CD14-positive monocyte (primary cell): ENCODE data around the gene NUP214. TPM values are rescaled to one million over a fixed set of nuclear protein-coding genes. Genes with fewer than 3 reads are reported as not detected.

Source experiments
- DNase-seq, 3 donors: peaks; one replicate each; pipeline ENCODE4 v3.0.0-alpha.2; 2011 to 2022
- H2AFZ ChIP-seq: 2 replicates; pipeline ENCODE4 v1.6.0; 2012; ENCODE audit warnings: mild to moderate bottlenecking, low read depth, low read length, inconsistent platforms; ENCODE audit not compliant: insufficient read depth, poor library complexity, severe bottlenecking
- H3K27ac ChIP-seq, 2 donors: 1 replicate in 1 of 2; 2 replicates in 1 of 2; pipeline ENCODE4 v1.5.1; 2012 to 2013; ENCODE audit warnings: low read length in 2 of 2, control low read depth in 1 of 2, inconsistent platforms in 1 of 2, low read depth in 1 of 2, mild to moderate bottlenecking in 1 of 2
- H3K27me3 ChIP-seq, 2 donors: one replicate each; pipeline versions ENCODE4 v1.6.0 to v1.6.1; 2011 to 2013; ENCODE audit warnings: low read length in 2 of 2; ENCODE audit not compliant: control insufficient read depth in 2 of 2, insufficient read depth in 2 of 2
- H3K36me3 ChIP-seq, 2 donors: replicated peaks in 1 of 2; 1 replicate in 1 of 2; 2 replicates in 1 of 2; pipeline versions ENCODE4 v1.5.1 to v1.6.1; 2012 to 2013; ENCODE audit warnings: low read length in 2 of 2, control low read depth in 1 of 2, inconsistent platforms in 1 of 2, mild to moderate bottlenecking in 1 of 2; ENCODE audit not compliant: insufficient read depth in 2 of 2, control insufficient read depth in 1 of 2
- H3K4me1 ChIP-seq, 2 donors: 1 replicate in 1 of 2; 2 replicates in 1 of 2; pipeline versions ENCODE4 v1.5.1 to v1.6.1; 2012 to 2013; ENCODE audit warnings: low read length in 2 of 2, control low read depth in 1 of 2, inconsistent platforms in 1 of 2, mild to moderate bottlenecking in 1 of 2, moderate library complexity in 1 of 2; ENCODE audit not compliant: insufficient read depth in 2 of 2, control insufficient read depth in 1 of 2
- H3K4me2 ChIP-seq: replicated peaks from 2 replicates; pipeline ENCODE3; 2012; ENCODE audit warnings: low read length, moderate library complexity, mild to moderate bottlenecking; ENCODE audit not compliant: poor library complexity, severe bottlenecking; ENCODE audit errors: extremely low read depth
- H3K4me3 ChIP-seq, 3 experiments: fragments of 200-600 bp in 1 of 3; sonication (generic) in 1 of 3; replicated peaks in 1 of 3; 1 replicate in 2 of 3; 2 replicates in 1 of 3; pipeline ENCODE4 v1.5.1; 2011 to 2013; ENCODE audit warnings: low read length in 3 of 3, mild to moderate bottlenecking in 3 of 3, control low read depth in 2 of 3, low read depth in 2 of 3, inconsistent platforms in 1 of 3, moderate library complexity in 1 of 3
- H3K79me2 ChIP-seq: 2 replicates; pipeline ENCODE4 v1.6.0; 2012; ENCODE audit warnings: mild to moderate bottlenecking, control low read depth, inconsistent platforms, low read length, moderate library complexity; ENCODE audit not compliant: insufficient read depth
- H3K9ac ChIP-seq: 2 replicates; pipeline ENCODE4 v1.6.0; 2017; ENCODE audit warnings: low read length, mild to moderate bottlenecking; ENCODE audit not compliant: insufficient read depth, poor library complexity, severe bottlenecking
- H3K9me3 ChIP-seq, 2 donors: replicated peaks in 1 of 2; 1 replicate in 1 of 2; 2 replicates in 1 of 2; pipeline versions ENCODE4 v1.5.1 to v1.6.1; 2012 to 2013; ENCODE audit warnings: low read length in 2 of 2, control low read depth in 1 of 2; ENCODE audit not compliant: control insufficient read depth in 1 of 2, insufficient read depth in 1 of 2
- H4K20me1 ChIP-seq: 2 replicates; pipeline ENCODE4 v1.6.0; 2012; ENCODE audit warnings: mild to moderate bottlenecking, low read length, control low read depth, moderate library complexity; ENCODE audit not compliant: insufficient read depth
- H3K27ac Mint-ChIP-seq, 7 donors: one replicate each; pipeline ENCODE4 v1.8.0; 2020; ENCODE audit warnings: mild to moderate bottlenecking in 7 of 7, mixed read lengths in 7 of 7, moderate library complexity in 6 of 7, inconsistent platforms in 2 of 7
- H3K27me3 Mint-ChIP-seq, 3 donors: one replicate each; pipeline ENCODE4 v1.8.0; 2021 to 2022; ENCODE audit warnings: low read depth in 3 of 3, mild to moderate bottlenecking in 3 of 3, mixed read lengths in 3 of 3, moderate library complexity in 3 of 3, inconsistent platforms in 1 of 3
- H3K36me3 Mint-ChIP-seq, 2 donors: one replicate each; pipeline ENCODE4 v1.8.0; 2020; ENCODE audit warnings: mixed read lengths in 2 of 2, inconsistent platforms in 1 of 2, mild to moderate bottlenecking in 1 of 2
- H3K4me1 Mint-ChIP-seq: one replicate; pipeline ENCODE4 v1.8.0; 2020; ENCODE audit warnings: mild to moderate bottlenecking, mixed read lengths
- H3K4me3 Mint-ChIP-seq, 2 donors: one replicate each; pipeline ENCODE4 v1.8.0; 2020; ENCODE audit warnings: mild to moderate bottlenecking in 2 of 2, mixed read lengths in 2 of 2, moderate library complexity in 1 of 2
- H3K9me3 Mint-ChIP-seq, 7 donors: one replicate each; pipeline ENCODE4 v1.8.0; 2020 to 2022; ENCODE audit warnings: mixed read lengths in 7 of 7, mild to moderate bottlenecking in 6 of 7, moderate library complexity in 6 of 7, inconsistent platforms in 2 of 7
- CTCF ChIP-seq: fragments of 200-600 bp; IDR thresholded peaks from one replicate; pipeline ENCODE4 v1.8.0; 2022; ENCODE audit warnings: antibody characterized with exemption, mild to moderate bottlenecking
- WGBS: methylation state at CpG from one replicate; pipeline ENCODE4 v1.1.5; 2013; ENCODE audit warnings: missing lambda C conversion rate; ENCODE audit not compliant: insufficient coverage; 5-methylcytosine and 5-hydroxymethylcytosine counted together
- intact Hi-C, 2 donors: fragments of 100-400 bp; cut with micrococcal nuclease; formaldehyde crosslinking; loops; one replicate each; pipeline versions ENCODE4 v1.15.0 to v1.15.1; 2023
- polyA plus RNA-seq, 3 donors: library from polyadenylated mRNA; depleted of rRNA in 1 of 3; unstranded in 2 of 3; stranded (reverse) in 1 of 3; fragments of 300-500 nt in 2 of 3; fragments of >200 nt in 1 of 3; fragmentation: Illumina TruSeq in 2 of 3; gene quantifications; 1 replicate in 2 of 3; 2 replicates in 1 of 3; pipeline ENCODE4 v1.2.3, GENCODE V29; 2012 to 2021

NUP214 gene
- polyA plus RNA-seq, 3 donors: 94.9 to 329 (median 214) TPM

DNA sequence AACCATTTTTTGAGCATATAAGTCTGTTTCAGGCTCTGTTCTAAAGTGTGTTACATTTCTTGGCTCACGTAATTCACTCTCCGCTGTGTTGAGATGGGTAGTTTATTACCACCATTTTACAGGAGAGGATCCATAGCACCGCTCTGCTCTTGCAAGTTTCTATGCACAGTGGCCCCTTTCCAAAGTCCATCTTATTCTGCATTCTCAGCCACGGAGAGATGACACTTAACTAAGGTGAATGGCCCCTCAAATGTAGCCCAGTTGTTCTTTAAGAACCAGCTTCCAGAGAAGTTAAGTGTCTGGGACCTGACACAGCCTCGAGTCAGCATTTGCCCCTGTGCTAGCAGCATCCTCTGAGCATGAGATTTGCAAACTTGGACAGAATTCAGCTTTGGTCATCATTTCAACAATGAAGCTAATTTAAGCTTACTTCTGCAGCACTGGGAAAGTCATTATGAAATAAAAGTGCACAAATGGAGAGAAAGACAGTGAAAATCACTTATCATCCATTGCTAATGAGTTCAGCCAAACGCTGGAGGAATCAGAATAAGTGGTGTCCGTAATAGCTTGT is 89.0 kb downstream of the NUP214 start:
- peaks cover 3% of the 10 kb centered on the region for H3K4me1 Mint-ChIP-seq
- no peak overlapping the region for H3K4me2 ChIP-seq
- peaks cover 63 to 80% of the 10 kb centered on the region in 2 donors for H3K36me3 Mint-ChIP-seq

GRCh38 chr9:131214876-131215275 is 89.5 kb downstream of the NUP214 start:
- H4K20me1 ChIP-seq: no peaks in the 10 kb centered on the region
- no CpG with 5 or more reads among the region's 4 CpGs for WGBS
- peaks cover 22 to 86% of the 10 kb centered on the region in 2 donors for H3K36me3 ChIP-seq
- no peak overlapping the region for H3K4me3 ChIP-seq
- Mint-ChIP-seq H3K9me3 (peaks cover 13 to 24% (median 16%) of the 10 kb centered on the region in 7 donors), H3K36me3 (peaks cover 63 to 75% of the 10 kb centered on the region in 2 donors), H3K27me3 (peaks cover 0 to 3% (median 0%) of the 10 kb centered on the region in 3 donors), H3K4me1 (peaks cover 3% of the 10 kb centered on the region), H3K4me3 (no peak overlapping the region), H3K27ac (no peak overlapping the region)
- H3K27ac ChIP-seq: no peak overlapping the region
- no peak overlapping the region for H2AFZ ChIP-seq
- no peak overlapping the region for H3K9ac ChIP-seq
- no peaks in the 10 kb centered on the region for H3K27me3 ChIP-seq
- no peaks in the 10 kb centered on the region for H3K79me2 ChIP-seq
- intact Hi-C loops: no loop called here
- no peak for DNase-seq
- TF ChIP-seq CTCF: no peak
- no peaks in the 10 kb centered on the region for H3K4me1 ChIP-seq
- no peak overlapping the region for H3K4me2 ChIP-seq
- peaks cover 12 to 17% of the 10 kb centered on the region in 2 donors for H3K9me3 ChIP-seq

More for the DNA sequence above, 89.0 kb downstream of the NUP214 start:
- Histone ChIP-seq H2AFZ (no peak overlapping the region), H3K79me2 (no peaks in the 10 kb centered on the region), H3K27ac (no peak overlapping the region), H3K27me3 (no peaks in the 10 kb centered on the region), H3K4me1 (no peaks in the 10 kb centered on the region), H3K4me3 (no peak overlapping the region), H4K20me1 (no peaks in the 10 kb centered on the region), H3K9me3 (peaks cover 12 to 17% of the 10 kb centered on the region in 2 donors), H3K36me3 (peaks cover 19 to 86% of the 10 kb centered on the region in 2 donors), H3K9ac (no peak overlapping the region)
- H3K27ac Mint-ChIP-seq: no peak overlapping the region
- DNase-seq: no peak
- no peak for TF ChIP-seq CTCF
- H3K27me3 Mint-ChIP-seq: peaks cover 0 to 3% (median 0%) of the 10 kb centered on the region in 3 donors
- peaks cover 13 to 24% (median 16%) of the 10 kb centered on the region in 7 donors for H3K9me3 Mint-ChIP-seq
- intact Hi-C loops: no loop called here
- WGBS: 38% methylated on average over 2 of the region's 7 CpGs
- no peak overlapping the region for H3K4me3 Mint-ChIP-seq
